ENCODE results near the gene ELK1.
A peak's percentile ranks its signal among the peaks of the same experiment; 100 is the strongest.
"Not testable (repeated sequence)": the region's sequence is repeated elsewhere in the genome, so short reads cannot be mapped to it uniquely, and the experiment has no call there.

ELK1 gene, protein sequence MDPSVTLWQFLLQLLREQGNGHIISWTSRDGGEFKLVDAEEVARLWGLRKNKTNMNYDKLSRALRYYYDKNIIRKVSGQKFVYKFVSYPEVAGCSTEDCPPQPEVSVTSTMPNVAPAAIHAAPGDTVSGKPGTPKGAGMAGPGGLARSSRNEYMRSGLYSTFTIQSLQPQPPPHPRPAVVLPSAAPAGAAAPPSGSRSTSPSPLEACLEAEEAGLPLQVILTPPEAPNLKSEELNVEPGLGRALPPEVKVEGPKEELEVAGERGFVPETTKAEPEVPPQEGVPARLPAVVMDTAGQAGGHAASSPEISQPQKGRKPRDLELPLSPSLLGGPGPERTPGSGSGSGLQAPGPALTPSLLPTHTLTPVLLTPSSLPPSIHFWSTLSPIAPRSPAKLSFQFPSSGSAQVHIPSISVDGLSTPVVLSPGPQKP

DNA sequence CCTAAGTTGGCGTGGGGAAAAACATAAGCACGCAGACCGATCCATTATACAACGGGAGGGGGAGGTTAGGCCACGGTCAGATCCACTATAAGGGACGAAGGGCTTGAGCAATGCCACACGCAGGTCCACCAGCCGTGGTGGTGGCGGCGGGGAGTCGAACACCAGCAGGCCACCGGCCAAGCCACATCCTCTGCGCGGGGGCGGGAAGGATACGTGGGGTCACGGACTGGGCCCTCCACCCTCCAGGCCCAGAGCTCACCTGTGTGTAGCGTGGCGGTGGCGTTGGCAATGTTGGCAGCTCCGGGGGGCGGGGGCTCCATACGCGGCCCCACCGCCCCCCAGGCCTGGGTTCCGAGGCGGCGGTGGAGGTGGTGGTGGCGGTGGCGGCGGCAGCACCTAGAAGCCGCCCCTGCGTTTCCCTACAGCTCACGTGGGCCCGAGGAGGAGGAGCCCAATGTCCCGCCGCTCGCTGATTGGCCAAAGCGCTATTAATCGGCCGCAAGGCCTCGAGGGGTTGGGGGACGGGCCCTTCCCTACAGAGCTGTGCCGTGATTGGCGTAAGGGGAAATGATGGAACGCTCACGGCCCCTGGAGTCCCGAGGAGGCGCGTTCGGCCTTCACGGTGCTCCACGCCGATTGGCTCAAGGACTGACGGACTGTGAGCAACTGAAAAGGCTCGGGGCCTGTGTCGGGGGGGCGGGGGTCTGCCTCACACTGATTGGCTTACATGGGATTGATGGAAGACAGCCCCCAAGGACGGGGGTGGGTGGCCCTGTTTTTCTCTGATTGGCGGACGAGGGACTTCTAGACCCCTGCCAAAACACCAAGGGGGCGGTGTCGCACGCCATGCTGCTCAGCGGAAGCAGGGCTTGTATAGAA lies at the start of gene ELK1:
Gene ELK1 (minus strand): TSS at position 400 of the 879 bp plus-strand sequence. CDS start 9,122 bp downstream, outside the sequence.
- DNase-seq (ENCODE audit: low spot score): peak; percentile 92

GRCh38 chrX:47697181-47697580 lies 46.8 kb upstream of the ELK1 start:
- no peak for DNase-seq (ENCODE audit: low spot score)

DNA sequence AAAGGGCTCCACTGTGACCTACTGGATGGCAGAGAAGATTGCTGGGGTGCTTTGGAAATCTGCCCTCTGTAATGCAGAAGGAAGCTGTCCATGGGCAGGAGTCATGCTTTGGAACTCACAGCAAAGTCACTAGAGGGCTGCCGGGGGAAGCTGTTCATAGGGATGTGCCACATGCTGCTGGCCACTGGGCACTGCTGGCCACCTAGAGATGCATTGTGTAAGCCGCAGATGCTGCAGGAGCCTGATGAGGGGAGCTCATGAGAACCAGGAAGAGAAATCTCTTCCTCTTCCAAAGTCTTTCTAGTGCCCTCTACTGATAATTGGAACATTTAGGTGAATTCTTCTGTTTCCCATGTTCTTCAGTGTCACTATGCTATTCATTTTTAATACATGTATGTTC lies 39.8 kb upstream of the ELK1 start:
- DNase-seq (ENCODE audit: low spot score): no peak

GRCh38 chrX:47687263-47687662 lies 36.9 kb upstream of the ELK1 start:
- no peak for DNase-seq (ENCODE audit: low spot score)

DNA sequence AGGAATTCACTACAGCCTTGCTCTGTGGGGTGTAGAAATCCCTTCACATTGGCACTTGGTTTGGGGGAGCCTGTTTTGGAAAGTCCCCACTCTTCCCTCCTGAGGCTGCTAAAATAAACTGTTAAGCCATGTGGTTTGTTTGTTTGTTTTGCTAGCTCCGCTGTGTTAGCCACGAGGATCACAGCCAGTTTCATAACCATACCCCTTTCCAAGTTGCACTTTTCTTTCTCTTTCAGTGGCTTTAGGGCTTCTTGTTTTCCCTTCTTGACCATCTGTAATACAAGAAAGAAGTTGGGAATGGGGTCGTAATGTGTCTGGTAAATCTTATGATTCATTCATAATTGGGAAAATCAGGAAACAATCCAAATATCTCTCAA lies 33.5 kb upstream of the ELK1 start:
- no peak for DNase-seq (ENCODE audit: low spot score)

DNA sequence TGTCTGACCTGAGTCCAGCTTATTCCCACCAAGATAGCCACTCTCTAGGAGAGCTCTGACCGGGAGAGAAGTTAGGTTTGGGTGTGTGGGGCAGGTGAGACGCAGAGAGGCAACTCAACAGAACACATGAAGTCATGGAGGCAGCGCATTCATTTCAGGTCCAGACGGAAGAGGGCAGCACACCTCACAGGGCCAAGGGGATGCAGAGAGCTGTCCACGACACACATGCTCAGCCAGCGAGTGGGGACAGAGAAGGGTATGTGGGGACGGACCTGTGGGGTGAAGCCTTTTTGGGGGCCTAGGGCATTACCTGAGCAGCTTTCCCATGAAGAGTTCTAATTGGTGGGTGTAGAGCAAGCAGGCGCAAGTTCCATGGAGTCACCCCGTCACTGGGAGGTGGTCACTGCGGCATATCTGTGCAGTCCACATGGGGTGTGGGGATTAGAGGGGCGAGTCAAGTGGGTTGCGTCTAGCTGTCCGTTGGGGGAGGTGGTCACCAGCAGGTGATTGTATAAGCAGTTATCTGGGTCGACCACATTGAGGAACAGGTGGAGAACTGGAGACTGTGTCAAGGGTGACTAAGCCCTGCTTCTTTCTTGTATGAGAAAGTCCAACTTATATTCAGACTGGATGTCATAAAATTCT lies 32.9 kb upstream of the ELK1 start:
- DNase-seq (ENCODE audit: low spot score): no peak

DNA sequence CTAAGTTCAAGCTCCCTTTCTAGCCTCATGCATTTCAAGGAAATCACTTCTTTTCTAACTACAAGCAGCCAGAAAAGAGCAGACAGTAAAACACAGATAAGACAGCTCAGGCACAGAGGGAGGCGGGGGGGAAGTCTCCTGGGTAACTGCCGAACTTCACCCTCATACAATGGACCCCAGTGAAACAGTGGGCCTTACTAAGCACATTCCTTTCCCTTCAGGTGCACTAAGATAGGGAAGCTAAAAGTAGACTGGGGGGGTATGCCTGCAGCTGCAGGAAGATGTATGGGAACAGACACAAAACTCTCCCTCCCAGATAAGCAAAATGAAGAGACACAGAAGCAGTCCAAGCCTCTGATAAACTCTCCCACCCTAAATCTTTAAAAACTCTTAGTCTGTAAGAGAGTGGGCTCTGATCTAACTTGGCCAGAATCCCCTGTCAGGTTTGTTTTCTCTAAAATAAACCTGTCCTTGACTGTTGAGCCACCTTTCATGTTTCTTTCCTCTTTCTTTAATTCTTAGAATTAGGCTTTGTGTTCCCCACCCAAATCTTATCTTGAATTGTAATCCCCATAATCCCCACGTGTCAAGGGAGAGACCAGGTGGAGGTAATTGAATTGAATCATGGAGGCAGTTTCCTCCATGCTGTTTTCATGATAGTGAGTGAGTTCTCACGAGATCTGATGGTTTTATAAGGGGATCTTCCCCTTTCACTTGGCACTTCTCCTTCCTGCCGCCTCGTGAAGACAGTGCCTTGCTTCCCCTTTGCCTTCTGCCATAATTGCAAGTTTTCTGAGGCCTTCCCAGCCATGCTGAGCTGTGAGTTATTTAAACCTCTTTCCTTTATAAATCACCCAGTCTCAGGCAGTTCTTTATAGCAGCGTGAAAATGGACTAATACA lies 25.8 kb upstream of the ELK1 start:
- DNase-seq (ENCODE audit: low spot score): not testable (repeated sequence)

- DNase-seq (ENCODE audit: low spot score): no peak
Measured at GRCh38 chrX:47674776-47675175, 24.4 kb upstream of the ELK1 start.

- not testable (repeated sequence) for DNase-seq (ENCODE audit: low spot score)
Measured at GRCh38 chrX:47665797-47666196, 15.4 kb upstream of the ELK1 start.

- DNase-seq (ENCODE audit: low spot score): no peak
Measured at GRCh38 chrX:47664737-47665136, 14.4 kb upstream of the ELK1 start.

DNA sequence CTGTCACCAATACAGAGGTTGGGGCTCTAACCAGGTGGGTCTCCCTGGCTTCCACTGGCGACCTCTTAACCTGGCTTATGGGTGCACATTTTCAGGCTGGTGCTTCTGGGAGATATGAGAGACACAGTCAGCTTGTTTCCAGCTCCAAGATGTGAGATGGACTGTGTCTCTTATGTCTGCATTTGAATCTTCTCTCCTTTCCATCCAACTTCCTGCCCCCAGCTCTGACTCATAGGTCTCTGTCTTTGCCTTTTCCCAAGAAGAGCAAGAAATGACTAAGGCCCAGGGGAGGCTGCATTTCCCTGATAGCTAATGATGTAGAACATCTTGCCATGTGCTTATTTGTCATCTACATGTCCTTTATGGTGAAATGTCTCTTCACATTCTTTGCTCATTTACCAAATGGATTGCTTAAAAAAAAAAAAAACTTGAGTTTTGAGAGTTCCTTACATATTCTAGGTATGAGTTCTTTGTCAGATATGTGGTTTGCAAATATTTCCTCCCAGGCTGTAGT lies 11.8 kb upstream of the ELK1 start:
- DNase-seq (ENCODE audit: low spot score): no peak

GRCh38 chrX:47661539-47661938 lies 11.2 kb upstream of the ELK1 start:
- no peak for DNase-seq (ENCODE audit: low spot score)

DNA sequence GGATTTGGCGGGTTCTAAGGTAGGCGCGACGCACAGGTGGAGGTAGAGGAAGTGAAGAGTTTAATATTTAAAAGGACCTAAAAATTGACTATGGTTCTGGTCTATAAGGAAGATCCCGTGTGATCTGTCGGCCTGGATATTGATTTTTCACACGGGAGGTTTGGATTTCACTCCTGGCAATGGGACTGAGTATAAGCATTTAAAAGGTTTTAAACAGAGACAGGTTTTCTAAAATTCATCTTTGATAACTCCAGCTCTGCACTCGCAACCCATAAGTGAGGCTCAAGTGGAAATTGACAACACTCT lies 9.0 kb upstream of the ELK1 start:
- DNase-seq (ENCODE audit: low spot score): no peak

GRCh38 chrX:47658684-47659420 lies 8.5 kb upstream of the ELK1 start, which contains the start of gene UXT:
Gene UXT (minus strand): TSS chrX:47659180. CDS start chrX:47658927, 253 bp downstream.
- peak; percentile 92 for DNase-seq (ENCODE audit: low spot score)

DNA sequence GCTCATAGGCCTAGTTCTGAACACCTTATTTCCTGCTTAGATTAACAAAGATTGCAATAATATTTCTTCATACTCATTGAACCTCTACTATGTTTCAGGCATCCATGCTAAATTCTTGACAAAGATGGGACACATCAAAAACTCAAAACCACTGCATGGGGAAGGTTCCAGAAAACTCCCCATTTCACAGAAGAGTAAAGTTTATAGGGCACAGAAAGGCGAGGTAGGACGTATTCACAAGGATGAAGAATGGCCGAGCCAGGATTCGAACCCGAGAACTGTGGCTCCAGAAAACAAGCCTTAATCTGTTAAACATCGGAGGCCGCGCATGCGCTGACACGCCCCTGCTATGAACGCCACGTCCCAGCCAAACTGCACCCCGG lies 7.9 kb upstream of the ELK1 start:
- no peak for DNase-seq (ENCODE audit: low spot score)

DNA sequence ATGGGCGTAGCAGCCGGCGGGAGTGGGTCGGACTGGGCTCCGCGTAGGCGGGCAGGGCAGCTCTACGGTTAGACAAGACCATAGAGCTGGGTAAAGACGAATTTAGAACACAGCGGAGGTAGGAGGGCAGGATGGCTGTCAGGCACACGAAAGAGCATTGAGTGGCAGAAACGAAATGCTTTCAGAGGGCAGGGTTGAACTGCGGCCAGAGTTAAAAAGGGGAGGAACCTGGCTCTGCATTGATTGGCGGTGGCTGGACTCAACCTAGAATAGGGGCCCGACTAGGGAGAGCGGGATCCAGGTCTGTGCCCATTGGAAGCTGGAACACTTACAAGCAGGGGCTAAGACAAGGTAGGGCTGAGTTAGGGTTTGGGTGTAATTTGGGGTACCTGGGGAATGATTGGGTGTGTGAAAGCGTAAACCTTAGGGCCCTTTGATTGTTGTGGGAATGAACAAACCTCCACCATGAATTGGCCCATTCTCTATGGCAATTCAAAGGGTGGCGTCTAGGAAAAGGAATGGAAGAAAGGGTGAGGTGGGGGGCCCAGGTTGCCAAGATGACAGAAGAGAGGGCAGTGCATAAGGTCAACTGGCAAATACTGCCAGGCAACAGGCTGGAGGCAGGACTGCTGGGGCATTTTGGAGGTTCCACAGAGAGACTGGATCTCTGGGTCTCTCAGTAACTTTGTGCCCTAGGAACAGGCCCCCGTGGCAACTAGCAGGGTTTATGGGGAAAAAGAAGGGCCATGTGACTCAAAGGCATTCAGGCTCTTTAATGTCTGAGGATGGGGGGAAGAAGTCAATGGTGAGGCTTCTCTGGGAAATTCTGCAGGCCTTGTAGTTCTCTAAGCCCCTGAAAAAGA lies 911 bp upstream of the ELK1 start:
- DNase-seq (ENCODE audit: low spot score): no peak

GRCh38 chrX:47649781-47650163 lies 591 bp downstream of the ELK1 start:
- DNase-seq (ENCODE audit: low spot score): no peak

DNA sequence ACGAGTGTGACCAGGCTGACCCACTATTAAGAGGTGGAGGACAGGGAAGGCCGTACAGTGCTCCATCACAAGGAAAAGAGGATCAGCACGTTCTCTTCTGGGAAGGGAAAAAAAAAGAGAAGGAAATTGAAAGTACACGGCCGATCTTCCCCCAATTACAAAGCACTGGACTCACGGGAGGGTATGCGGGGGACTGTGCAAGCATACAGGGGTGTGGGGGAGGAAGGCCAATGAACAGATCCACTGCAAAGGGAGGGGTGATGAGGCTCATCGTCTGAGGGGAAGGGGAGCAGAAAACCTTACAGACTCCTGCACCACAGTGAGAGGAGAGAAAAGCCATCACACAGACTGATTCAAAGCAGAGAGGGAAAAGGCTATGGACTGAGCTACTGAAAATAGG lies 1.1 kb downstream of the ELK1 start:
- DNase-seq (ENCODE audit: low spot score): no peak

- DNase-seq (ENCODE audit: low spot score): no peak
Measured at GRCh38 chrX:47648376-47648775, 2.0 kb downstream of the ELK1 start.

- DNase-seq (ENCODE audit: low spot score): no peak
Measured at GRCh38 chrX:47646636-47647035, 3.7 kb downstream of the ELK1 start.

Data from CD4-positive, alpha-beta T cell treated with Interleukin-15 for 4 hours (primary cell).